ENCODE data around the gene XPOT.

The XPOT gene

DNA sequence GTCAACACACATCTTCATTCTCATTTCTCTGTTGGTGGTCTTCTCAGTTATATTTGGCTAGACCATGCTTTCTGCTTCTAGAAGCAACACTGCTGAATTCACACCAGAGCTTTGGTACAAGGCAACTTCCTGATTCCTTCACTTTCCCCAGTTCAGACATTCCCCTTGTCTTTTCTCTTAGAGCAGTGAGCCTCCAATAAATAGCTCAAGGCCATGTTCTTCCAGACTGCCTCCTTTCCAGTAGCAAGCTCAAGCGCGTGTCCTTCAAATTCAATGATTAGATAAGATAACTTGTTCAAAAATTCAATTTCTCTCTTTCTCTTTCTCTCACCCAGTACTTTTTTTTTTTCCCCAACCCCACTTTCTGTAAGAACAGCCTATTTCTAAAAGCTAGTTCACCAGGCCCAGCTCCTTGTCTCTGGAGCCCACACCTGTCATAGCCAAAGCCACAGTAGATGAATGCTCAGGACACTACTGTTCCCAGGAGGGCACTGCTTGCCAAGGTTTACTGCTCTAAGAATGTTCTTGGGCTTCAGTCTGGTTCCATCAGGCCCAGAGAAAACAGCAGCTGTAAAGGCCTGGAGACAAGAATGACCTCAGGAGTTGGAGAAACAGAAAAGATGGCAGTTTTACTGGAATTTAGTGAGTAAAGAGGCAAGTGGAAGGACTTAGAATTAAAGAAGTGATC, 65.4 kb downstream of the XPOT start:
- peak; percentile 27 for DNase-seq

DNA sequence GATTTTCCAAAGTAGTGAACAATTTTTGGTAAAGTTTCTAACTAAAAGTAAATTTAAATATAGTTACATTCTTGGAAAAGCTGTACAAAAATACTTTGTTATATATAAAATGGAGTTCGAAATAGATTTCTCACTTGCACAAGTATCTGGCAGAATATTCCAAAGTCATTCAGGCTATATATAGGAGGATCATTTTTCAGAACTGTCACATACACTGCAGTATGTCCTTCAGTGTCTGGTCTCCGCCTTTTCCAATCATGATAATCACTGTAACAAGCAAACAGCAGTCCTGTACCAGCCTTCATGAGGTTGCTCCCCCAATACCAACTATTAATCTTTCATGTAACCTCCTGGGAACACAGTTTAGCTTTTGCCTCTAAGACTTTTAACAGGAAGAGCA, 66.3 kb downstream of the XPOT start:
- no peak for DNase-seq

DNA sequence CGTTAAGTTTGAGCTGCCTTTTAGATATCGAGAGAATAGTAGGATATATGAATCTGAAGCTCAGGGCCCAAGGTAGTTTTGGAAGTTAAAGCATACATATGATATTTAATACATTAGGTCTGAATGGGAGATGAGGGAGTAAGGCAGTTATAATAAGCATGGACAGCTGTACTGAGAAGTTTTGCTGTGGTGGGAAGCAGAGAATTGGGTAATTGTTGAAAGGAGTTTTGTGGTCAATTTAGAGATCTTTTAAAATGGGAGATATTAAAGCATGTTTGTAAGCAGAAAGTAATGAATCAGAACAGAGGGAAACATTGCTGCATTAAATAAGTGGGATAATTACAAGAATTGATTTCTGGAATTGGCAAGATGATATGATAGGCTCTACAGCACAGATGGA, 69.0 kb downstream of the XPOT start:
- no peak for DNase-seq

DNA sequence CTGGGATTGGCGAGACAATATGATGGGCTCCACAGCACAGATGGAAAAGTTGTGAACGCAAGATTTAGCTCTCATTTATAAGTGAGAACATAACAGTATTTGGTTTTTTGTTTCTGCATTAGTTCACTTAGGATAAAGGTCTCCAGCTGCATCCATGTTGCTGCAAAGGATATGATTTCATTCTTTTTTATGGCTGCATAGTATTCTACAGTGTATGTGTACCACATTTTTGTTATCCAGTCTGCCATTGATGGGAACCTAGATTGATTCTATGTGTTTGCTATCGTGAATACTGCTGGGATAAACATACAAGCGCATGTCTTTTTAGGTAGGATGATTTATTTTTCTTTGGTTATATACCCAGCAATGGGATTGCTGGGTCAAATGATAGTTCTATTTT, 71.3 kb downstream of the XPOT start:
- no peak for DNase-seq

DNA sequence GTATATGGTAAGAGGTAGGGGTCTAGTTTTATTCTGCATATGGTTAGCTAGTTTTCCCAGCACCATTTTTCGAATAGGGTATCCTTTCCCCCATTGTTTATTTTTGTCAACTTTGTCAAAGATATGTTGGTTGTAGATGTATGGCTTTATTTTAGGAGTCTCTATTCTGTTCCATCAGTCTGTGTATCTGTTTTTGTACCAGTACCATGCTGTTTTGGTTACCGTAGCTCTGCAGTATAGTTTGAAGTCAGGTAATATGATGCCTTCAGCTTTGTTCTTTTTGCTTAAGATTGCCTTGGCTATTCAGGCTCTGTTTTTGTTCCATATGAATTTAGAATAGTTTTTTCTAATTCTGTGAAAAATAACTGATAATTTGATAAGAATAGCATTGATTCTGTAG, 72.7 kb downstream of the XPOT start:
- no peak for DNase-seq

DNA sequence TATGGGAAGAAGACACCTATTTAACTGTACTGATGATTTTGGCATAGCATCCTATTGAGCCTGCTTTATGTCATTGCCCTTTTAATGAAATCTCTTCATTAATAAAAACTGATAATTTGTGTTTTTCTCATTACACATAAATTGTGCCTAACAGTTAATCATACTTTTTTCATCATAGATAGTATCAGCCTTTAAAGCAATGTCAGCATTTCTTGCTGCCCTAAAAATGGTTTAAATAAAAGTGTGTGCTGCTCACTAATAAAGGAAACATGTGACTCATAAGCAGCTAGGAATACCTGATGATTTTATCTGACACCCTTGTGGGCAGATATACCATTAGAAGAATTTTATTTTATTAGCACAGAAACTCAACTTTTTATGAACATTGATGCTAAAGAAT, 74.5 kb downstream of the XPOT start:
- no peak for DNase-seq

DNA sequence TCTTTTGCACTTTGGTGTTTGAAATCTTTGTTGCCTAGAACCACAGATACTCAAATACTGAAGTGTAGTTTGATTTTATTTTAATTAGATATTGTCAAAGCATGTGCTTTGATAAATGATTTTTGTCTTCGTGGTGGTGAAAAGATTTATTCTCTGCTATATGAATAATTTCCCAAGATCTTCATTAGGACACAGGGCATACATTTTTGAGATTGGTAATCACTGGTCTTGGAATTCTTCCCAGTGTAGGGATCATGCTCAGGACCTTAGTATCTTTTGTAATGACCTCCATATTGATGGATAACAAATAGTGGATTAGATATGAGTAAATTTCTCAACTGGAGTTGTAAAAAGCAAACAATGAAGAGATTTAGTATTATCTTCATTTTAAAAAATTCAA, 76.0 kb downstream of the XPOT start:
- DNase-seq = peak; percentile 69

DNA sequence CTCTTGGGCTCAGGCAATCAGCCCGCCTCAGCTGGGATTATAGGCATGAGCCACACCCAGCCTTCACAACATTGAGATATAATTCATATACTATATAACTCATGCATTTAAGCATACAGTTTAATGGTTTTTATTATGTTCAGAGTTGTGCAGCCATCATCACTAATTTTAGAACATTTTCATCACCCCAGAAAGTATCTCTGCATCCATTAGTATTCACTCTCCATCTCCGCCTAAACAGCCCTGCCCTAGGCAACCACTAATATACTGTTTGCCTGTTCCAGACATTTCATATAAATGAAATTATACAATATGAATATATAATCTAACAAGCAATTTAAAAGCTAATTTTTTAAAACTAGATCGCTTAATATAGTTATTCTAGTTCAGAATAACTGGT, 82.5 kb downstream of the XPOT start:
- DNase-seq = no peak

DNA sequence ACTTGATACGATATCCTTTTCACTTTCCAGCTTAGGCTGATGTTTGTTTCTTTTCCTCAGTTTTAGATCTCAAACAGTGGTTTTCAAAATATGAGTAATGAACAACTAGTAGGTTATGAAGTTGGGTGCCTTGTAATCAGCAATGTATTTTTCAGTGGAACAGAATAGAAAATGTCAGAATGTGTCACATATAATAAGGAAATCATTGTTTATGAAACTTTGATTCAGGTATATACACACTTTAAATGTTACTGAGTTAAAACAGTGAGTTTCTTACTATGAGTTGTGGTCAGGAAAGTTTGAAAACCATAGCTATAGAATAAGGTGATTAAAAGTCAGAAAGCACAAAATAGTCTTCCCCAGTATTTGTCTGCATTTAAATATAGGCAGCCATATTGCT, 87.5 kb downstream of the XPOT start:
- DNase-seq = no peak

DNA sequence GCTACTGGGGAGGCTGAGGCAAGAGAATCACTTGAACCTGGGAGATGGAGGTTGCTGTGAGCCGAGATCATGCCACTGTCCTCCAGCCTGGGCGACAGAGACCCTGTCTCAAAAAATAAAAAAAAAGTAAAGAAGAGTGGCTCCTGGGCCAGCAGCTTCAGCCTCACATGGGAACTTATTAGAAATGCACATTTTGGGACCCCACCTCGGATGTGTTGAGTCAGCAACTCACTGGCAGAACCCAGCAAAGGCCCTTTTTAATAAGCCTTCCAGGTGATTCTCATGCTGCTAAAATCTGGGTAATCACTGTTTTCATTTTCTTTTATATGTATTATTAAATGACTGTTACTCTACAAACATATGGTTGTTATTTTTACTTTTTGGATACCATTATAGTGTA, 89.3 kb downstream of the XPOT start:
- no peak for DNase-seq

DNA sequence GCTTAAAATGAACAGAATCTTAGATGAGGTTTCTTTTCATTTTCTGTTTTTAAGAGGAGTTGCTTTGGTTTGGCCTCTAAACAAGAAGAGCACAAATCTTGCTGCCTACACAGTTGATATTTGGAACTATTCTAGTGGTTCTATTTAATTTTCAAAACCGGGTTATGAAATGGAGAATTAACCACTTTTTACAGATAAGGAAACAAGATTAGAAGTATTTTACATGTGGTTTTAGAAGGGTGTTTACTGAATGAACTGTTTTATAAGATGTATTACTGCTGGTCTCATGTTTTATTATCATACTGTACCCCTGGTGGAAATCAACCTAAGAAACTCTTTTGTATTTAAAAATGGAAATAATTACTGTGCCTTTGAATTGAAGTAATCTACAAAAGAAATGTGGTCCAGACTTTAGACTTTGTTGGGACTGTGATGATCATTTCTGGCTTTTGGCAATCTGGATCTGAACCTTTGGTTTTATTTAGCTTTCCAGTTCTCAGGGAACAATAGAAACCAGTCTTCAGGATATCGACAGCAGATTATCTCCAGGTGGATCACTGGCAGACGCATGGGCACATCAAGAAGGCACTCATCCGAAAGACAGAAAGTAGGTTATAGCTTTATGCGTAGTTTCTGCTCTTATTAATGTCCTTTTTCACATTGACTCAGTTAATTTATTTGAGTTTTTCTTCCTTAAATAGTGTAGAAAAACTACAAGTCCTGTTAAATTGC, 91.0 kb downstream of the XPOT start:
- DNase-seq = no peak

DNA sequence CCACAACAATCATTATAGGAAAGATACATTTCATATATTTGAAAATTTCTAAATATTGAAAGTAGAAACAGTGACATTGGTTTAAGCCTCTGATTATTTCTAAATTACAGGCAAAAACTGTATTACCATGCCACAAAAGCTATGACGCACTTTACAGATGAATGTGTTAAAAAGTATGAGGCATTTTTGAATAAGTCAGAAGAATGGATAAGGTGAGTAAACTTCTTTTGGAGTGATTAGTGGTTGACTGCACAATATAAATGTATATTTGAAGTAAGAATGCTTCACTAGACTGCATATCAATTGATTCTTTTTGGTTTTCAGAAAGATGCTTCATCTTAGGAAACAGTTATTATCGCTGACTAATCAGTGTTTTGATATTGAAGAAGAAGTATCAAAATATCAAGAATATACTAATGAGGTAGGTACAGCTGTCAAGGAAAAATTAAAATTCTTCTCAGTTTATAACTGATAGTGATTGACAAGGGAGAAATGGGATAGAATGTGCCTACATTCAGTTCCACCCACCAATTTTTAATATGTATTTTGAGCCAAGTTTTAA, 92.7 kb downstream of the XPOT start:
- no peak for DNase-seq

DNA sequence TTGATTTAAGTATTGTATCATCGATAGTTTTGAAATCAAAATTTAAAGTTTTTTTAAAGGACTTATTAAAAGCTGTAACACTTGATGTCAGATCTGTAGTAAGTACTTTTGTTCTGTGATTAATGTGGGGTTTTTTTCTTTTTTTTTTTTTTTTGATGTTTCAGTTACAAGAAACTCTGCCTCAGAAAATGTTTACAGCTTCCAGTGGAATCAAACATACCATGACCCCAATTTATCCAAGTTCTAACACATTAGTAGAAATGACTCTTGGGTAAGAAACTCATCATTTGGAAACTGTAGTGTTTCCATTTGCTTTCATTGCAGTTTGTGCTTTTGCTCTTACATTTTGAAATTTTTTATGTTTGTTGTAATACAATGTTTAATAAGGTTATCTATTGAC, 93.3 kb downstream of the XPOT start:
- no peak for DNase-seq

DNA sequence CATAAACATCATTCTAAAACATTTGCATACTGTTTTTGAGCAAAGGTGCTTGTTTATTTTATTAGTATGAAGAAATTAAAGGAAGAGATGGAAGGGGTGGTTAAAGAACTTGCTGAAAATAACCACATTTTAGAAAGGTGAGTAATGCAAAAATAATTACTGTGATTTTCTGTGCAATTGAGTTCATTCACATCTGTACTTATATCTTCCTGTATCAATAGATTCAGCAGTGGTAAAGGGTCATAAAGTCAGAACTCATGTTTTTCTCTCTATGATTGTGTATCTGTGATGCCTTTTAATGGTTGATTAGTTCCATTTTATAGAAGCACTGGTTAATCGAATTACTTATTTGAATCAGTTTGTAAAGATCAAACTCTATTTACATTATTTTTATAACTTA, 93.7 kb downstream of the XPOT start:
- no peak for DNase-seq

DNA sequence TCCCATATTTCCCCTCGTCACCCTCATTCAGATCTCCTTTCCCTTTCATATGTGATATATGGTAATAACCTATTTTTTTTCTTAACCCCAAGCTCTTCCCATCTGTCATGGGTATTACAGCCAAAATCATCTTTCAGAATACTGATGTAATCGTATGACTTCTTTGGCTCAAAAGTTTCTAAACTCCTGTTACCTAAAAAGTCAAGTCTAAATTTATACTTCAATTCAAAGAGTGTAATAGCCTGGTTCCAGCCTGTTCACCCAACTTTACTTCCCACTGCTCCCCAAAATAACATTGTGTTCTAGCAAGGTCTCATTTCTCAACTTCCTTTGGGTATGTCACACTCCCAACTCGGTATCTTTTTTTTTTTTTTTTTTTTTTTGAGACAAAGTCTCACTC, 96.2 kb downstream of the XPOT start:
- DNase-seq = no peak
